ENCODE data around the gene NTN1. TPM values are rescaled to one million over a fixed set of nuclear protein-coding genes. Genes with fewer than 3 reads are reported as not detected.

Gene NTN1
- polyA plus RNA-seq, 3 donors, result 3.3 to 12.0 (median 7.9) TPM

DNA sequence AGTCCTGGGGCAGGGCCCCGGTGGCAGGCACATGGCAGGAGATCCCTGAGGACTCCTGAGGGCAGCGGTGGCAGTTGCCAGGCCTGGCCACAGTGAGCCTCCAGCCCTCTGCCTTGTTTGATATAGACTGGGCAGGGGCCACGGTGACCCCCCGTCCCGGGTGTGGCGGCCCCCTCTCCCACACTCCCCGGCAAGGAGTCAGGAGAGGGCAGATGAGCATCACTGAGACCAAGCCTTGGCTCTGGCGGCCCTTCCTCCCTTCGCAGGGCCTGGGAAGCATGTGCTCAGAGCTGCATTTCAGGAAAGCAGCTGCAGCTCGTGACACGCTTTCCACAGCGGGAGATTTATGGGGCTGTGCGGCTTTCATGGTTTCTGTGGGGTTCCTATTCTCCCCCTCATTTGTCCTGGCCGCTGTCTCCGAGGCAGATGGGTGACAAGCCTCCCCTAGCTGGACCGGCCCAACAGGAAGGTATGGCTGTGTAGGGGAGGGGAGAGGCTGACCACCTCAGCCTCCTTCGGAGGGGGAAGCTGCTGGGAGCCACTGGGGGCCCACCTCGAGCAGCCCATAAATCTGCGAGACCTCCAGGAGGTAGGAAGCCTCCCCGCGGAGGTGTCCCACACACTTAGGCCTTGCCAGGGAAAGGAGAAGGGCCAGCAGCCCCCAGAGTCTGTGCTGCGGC is 211.4 kb downstream of the NTN1 start:
- peak in 8 of 11 donors; percentile 62 to 80 (median 74) for DNase-seq (ENCODE audit: extremely low read depth in 1 of 11, low read depth in 9 of 11, low spot score in 4 of 11)

GRCh38 chr17:9233271-9233599 is 211.9 kb downstream of the NTN1 start:
- DNase-seq (ENCODE audit: extremely low read depth in 1 of 11, low read depth in 9 of 11, low spot score in 4 of 11), result peak in 1 of 11 donors; percentile 20

GRCh38 chr17:9233761-9234160 is 212.5 kb downstream of the NTN1 start:
- no peak for DNase-seq (ENCODE audit: extremely low read depth in 1 of 11, low read depth in 9 of 11, low spot score in 4 of 11)

DNA sequence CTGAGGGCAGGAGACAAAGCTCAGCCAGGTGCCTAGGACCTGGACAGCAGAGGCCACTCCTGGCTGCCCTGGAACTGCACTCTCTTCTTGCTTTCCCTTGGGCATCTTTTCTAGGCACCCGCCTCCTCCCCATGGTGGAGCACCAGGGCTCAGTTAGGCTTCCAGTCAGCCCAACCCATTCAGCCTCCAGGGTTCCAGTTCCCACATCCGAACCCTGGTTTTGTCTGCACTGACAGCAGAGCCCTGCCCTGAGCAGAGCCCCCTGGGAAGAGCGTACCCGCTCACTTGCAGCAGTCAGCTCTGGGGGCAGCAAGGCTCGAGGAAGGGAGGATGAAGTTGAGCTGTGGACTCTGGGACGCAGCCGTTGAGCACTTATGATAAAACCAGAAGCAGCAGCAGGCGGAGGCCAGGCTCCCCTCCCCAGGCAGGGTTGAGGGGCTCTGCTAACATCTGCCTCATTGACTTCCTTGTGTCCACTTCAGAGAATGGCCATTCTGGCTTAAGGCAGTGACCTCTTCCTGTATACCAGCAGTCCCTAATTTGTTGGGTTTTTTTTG is 213.2 kb downstream of the NTN1 start:
- DNase-seq (ENCODE audit: extremely low read depth in 1 of 11, low read depth in 9 of 11, low spot score in 4 of 11), result no peak

- DNase-seq (ENCODE audit: extremely low read depth in 1 of 11, low read depth in 9 of 11, low spot score in 4 of 11), result no peak
These were observed 214.0 kb downstream of the NTN1 start for GRCh38 chr17:9235346-9235745.

GRCh38 chr17:9236286-9237052 is 215.2 kb downstream of the NTN1 start:
- no peak for DNase-seq (ENCODE audit: extremely low read depth in 1 of 11, low read depth in 9 of 11, low spot score in 4 of 11)

GRCh38 chr17:9237053-9237410 is 215.7 kb downstream of the NTN1 start:
- DNase-seq (ENCODE audit: extremely low read depth in 1 of 11, low read depth in 9 of 11, low spot score in 4 of 11), result no peak

- DNase-seq (ENCODE audit: extremely low read depth in 1 of 11, low read depth in 9 of 11, low spot score in 4 of 11), result peak in 1 of 11 donors; percentile 54
These were observed 216.5 kb downstream of the NTN1 start for GRCh38 chr17:9237661-9238301.

- no peak for DNase-seq (ENCODE audit: extremely low read depth in 1 of 11, low read depth in 9 of 11, low spot score in 4 of 11)
These were observed 217.3 kb downstream of the NTN1 start for GRCh38 chr17:9238340-9239245.

DNA sequence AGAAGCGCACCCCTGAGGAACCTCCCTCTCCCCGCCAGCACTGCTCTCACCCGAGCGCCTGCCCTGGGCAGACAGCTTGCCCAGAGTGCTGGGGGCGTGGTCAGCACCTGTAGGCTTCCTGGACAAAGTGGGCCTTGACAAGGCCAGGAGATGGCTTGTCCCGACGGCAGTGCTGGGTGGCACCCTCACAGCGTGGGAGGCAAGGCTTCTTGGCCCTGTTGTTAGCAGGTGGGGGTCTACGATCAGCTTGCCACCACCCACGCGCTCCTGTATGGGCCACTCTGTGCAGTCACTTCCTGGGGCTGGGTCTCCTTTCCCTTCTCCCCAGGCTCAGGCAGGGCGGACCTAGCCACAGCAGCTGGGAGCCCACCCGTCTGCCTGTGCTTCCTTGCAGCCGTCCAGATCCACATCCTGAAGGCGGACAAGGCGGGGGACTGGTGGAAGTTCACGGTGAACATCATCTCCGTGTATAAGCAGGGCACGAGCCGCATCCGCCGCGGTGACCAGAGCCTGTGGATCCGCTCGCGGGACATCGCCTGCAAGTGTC is 218.0 kb downstream of the NTN1 start:
- no peak for DNase-seq (ENCODE audit: extremely low read depth in 1 of 11, low read depth in 9 of 11, low spot score in 4 of 11)

DNA sequence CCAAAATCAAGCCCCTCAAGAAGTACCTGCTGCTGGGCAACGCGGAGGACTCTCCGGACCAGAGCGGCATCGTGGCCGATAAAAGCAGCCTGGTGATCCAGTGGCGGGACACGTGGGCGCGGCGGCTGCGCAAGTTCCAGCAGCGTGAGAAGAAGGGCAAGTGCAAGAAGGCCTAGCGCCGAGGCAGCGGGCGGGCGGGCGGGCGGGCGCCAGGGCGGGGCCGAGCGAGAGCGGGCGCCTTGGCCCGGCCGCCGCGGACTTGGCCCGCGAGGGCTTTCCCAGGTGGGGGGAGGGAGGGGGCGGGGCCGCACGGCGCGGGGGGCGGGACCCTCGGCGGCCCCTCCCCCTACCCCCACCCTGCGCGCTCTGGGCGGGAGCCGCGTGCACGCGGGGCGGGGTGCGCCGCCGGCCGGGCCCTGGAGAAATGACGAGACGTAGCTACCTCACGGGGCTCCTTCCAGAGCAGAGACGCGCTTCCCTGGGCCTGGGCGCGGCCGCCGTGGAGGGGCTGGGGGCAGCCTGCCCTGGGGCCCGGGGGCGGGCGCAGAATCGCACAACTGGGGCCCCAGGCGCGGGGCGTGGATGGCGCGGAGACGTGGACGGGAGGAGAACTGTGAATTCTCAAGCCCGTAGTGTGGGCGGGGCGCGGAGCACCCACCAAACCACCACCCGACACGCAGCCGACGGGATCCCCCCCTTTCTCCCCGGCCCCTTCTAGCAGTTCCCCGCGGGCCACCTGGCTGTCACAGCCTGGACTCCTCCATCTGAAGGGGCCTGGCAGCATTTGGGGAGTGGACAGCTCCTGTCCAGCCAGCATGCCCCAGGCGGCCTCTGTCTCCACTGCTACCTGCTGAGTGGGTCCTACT is 218.7 kb downstream of the NTN1 start:
- peak in 3 of 11 donors; percentile 41 to 51 (median 49) for DNase-seq (ENCODE audit: extremely low read depth in 1 of 11, low read depth in 9 of 11, low spot score in 4 of 11)

DNA sequence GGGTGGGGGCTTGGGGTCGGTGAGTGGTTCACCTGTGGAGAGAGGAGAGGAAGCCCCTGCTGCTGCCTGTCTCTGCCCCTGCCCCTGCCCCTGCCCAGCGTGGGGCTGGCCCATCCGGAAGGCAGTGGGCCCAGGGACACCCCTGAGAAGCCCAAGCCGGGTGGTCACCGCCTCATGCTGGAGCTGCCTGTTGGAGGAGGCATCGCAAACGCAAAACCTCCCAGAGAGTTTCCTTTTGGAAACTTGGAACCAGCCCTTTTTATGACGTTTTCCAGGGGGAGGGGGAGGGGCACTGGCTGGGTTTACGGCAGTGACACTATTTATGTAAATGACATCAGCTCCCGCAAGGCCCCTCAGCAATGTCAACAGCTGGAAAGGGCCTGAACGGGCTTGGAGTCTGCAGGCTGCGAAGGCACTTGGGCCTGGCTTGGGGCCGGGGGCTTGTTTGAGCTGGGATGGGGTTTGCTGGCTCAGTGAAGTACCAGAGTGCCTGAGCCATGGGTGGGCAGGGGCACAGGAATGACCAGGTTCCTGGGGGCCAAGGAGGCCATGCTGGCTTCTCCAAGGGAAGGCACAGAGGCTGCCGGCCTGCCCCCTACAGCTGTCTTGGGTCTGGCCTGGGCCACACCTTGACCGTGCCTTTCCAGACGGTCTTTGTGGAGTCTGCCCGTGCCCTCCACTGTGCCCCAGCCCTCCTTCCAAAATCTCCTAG is 219.5 kb downstream of the NTN1 start:
- DNase-seq (ENCODE audit: extremely low read depth in 1 of 11, low read depth in 9 of 11, low spot score in 4 of 11), result peak; percentile 61 to 85 (median 79)

- DNase-seq (ENCODE audit: extremely low read depth in 1 of 11, low read depth in 9 of 11, low spot score in 4 of 11), result peak in 1 of 11 donors; percentile 31
These were observed 220.0 kb downstream of the NTN1 start for GRCh38 chr17:9241371-9241712.

GRCh38 chr17:9241774-9242496 is 220.6 kb downstream of the NTN1 start:
- no peak for DNase-seq (ENCODE audit: extremely low read depth in 1 of 11, low read depth in 9 of 11, low spot score in 4 of 11)

DNA sequence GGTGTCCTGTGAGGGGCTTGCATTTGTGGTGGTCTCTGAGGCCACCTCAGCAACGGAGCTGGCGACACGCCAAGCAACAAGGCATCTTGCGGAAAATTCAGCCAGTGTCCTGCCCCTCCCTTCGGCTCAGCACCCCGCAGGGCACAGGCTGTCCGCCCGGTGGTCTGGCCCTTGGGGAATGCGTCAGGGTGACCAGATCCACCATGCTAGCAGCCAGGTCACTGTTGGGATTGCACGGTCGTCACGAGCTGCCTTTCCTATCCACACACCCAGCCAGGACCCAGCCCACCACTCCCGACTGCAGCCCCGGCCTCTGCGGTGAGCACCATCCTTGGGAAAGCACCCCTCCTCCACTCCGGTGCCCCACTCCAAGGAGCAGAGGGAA is 221.2 kb downstream of the NTN1 start:
- no peak for DNase-seq (ENCODE audit: extremely low read depth in 1 of 11, low read depth in 9 of 11, low spot score in 4 of 11)

DNA sequence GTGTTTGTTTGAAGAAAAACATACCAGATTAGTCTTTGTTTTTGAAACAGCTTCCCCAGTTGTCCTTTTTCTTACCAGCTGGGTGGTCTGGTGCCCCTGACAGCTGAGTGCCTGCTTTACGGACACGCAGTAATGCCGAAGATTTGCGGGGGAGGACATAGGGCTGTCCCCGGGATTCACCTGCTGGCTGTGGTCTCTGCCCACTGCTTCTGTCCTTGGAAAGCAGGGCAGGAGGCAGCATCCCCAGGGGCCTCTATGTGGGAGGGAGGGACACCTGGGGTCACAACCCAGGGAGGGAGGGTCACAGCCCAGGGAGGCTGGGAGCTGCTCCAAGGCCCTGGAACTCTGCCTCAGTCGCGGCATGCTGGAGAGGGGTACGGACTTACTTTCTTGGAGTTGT is 221.7 kb downstream of the NTN1 start:
- DNase-seq (ENCODE audit: extremely low read depth in 1 of 11, low read depth in 9 of 11, low spot score in 4 of 11), result no peak

Data from renal cortex interstitium (tissue), 11 donors.